ENCODE results near the gene POLG2.
"Not testable (repeated sequence)": the region's sequence is repeated elsewhere in the genome, so short reads cannot be mapped to it uniquely, and the experiment has no call there.

The POLG2 gene

DNA sequence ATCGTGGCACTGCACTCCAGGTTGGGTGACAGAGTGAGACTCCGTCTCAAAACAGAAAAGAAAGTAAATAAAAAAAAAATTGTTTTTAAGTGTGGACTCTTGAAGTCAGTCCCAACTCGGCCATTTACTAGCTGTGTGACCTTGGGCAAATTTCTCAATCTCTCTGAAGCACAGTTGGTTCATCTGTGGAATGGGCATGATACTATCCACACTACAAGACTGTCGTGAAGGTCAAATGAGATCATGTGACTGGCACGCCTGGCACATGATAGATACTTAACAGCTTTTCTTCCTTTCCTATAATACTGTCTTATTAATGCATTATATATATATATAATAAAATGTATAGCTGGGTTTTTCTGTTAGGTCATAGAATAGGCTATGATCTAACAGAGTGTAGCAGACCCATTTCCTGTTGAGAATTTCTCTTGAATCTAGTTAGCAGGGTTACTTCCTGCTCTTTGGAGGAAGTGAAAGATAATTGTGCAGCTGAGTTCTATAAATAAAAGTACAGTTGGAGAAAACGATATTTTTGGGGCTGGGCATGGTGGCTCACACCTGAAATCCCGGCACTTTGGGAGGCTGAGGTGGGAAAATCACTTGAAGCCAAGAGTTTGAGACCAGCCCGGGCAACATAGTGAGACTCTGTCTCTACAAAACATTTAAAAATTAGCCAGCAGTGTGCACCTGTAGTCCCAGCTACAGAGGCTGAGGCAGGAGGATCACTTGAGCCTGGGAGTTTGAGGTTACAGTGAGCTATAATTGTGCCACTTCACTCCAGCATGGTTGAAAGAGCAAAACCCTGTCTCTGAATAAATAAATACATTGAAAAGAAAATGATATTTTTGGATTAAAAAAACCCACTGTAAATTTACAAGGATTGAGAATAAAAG lies 40.6 kb downstream of the POLG2 start:
- H3K27me3 ChIP-seq (ENCODE audit: low read depth, low read length), result no peaks in the 10 kb centered on the region
- H3K4me1 ChIP-seq (ENCODE audit: control insufficient read depth in 1 of 2, insufficient read depth in 2 of 2, low read length in 2 of 2), result no peaks in the 10 kb centered on the region
- no peaks in the 10 kb centered on the region for H3K9me3 ChIP-seq (ENCODE audit: control insufficient read depth in 1 of 2, low read length in 2 of 2)
- no peaks in the 10 kb centered on the region for H3K36me3 ChIP-seq (ENCODE audit: control insufficient read depth in 1 of 2, insufficient read depth in 2 of 2, low read length in 2 of 2)
- no peak overlapping the region for H3K4me3 ChIP-seq (ENCODE audit: low read depth in 1 of 2, low read length in 2 of 2)
- no peak overlapping the region for H3K27ac ChIP-seq (ENCODE audit: low read length)

DNA sequence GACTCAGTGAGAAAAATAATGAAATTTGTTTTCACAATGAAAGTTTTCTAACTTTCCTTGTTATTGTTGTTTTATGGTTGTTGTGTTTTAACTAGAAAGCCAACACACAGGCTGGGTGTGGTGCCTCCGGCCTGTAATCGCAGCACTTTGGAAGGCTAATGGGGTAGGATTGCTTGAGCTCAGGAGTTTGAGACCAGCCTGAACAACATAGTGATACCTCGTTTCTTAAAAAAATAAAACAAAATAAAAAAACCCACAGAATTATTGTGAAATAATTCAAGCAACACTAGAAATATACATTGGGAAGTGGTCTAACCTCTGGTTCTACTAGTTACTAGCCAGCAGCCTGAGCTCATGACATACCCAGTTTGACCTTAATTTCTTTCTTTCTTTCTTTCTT lies 47.3 kb downstream of the POLG2 start:
- no peaks in the 10 kb centered on the region for H3K4me1 ChIP-seq (ENCODE audit: control insufficient read depth in 1 of 2, insufficient read depth in 2 of 2, low read length in 2 of 2)
- peaks cover 0 to 5% of the 10 kb centered on the region in 2 donors for H3K36me3 ChIP-seq (ENCODE audit: control insufficient read depth in 1 of 2, insufficient read depth in 2 of 2, low read length in 2 of 2)
- no peaks in the 10 kb centered on the region for H3K9me3 ChIP-seq (ENCODE audit: control insufficient read depth in 1 of 2, low read length in 2 of 2)
- H3K4me3 ChIP-seq (ENCODE audit: low read depth in 1 of 2, low read length in 2 of 2), result peak overlapping the region in 1 of 2 donors; percentile 47
- no peaks in the 10 kb centered on the region for H3K27me3 ChIP-seq (ENCODE audit: low read depth, low read length)
- H3K27ac ChIP-seq (ENCODE audit: low read length), result peak overlapping the region; percentile 85

DNA sequence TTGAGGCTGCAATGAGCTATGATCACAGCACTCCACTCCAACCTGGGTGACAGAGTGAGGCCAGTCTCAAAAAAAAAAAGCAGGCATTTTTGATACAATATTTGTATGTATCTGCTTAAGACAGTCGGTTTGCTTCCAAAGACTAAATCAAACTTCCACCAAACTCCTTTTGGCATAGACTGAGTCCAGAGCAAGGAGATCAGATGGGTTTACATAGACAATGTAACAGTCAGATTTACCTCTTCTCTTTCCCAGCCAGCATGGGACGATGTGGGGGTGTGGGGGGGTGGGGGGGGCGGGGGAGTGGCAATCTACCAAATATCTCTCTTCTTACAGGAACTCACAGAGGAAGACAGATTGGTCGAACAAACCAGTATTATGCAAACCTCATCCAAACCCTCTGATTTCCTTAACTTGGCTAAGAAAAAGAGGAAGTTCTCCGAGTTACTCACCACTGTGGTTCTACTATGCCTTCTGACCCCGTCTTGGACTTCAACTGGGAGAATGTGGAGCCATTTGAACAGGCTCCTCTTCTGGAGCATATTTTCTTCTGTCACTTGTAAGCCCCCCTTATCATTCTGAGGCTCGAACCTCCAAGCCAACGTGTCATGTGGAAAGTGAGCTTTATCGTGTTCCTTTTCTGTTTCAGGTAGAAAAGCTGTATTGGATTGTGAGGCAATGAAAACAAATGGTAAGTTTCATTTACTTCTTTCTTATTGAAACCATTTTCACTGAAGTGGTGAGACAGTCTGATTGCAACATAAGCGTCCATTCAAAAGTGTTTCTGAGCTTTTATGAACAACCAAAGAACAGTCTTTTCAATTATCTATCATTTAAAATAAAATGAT lies 48.0 kb downstream of the POLG2 start, which contains the start of gene MILR1:
Gene MILR1 (plus strand): TSS at position 451 of the 848 bp plus-strand sequence. CDS start 54 bp downstream, at position 505.
- Histone ChIP-seq H3K27ac (ENCODE audit: low read length) (peak within 1 kb of the TSS; percentile 85), H3K27me3 (ENCODE audit: low read depth, low read length) (no peaks in the 10 kb centered on the region), H3K4me1 (ENCODE audit: control insufficient read depth in 1 of 2, insufficient read depth in 2 of 2, low read length in 2 of 2) (no peaks in the 10 kb centered on the region), H3K4me3 (ENCODE audit: low read depth in 1 of 2, low read length in 2 of 2) (peak within 1 kb of the TSS in 1 of 2 donors; percentile 47), H3K36me3 (ENCODE audit: control insufficient read depth in 1 of 2, insufficient read depth in 2 of 2, low read length in 2 of 2) (peaks cover 0 to 5% of the 10 kb centered on the region in 2 donors), H3K9me3 (ENCODE audit: control insufficient read depth in 1 of 2, low read length in 2 of 2) (no peaks in the 10 kb centered on the region)

DNA sequence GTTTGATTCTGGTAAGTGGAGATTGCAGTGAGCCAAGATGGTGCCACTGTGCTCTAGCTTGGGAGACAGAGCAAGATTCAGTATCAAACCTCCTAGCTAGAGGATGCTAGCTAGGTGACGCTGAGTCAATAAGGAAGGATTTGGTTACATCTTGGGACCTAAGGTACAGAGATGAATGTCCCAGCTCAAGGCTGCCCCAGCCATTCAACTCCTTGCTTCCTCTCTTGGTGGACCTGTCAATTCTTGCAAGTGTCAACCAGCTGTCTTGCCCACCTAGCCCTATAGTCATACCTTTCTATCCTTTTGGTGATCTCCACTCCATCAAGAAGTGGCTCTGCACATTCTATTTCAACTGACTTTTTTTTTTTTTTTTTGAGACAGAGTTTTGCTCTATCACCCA lies 49.3 kb downstream of the POLG2 start:
- Histone ChIP-seq H3K36me3 (ENCODE audit: control insufficient read depth in 1 of 2, insufficient read depth in 2 of 2, low read length in 2 of 2) (peaks cover 0 to 5% of the 10 kb centered on the region in 2 donors), H3K27ac (ENCODE audit: low read length) (no peak overlapping the region), H3K4me3 (ENCODE audit: low read depth in 1 of 2, low read length in 2 of 2) (no peak overlapping the region), H3K4me1 (ENCODE audit: control insufficient read depth in 1 of 2, insufficient read depth in 2 of 2, low read length in 2 of 2) (no peaks in the 10 kb centered on the region), H3K27me3 (ENCODE audit: low read depth, low read length) (no peaks in the 10 kb centered on the region), H3K9me3 (ENCODE audit: control insufficient read depth in 1 of 2, low read length in 2 of 2) (no peaks in the 10 kb centered on the region)

DNA sequence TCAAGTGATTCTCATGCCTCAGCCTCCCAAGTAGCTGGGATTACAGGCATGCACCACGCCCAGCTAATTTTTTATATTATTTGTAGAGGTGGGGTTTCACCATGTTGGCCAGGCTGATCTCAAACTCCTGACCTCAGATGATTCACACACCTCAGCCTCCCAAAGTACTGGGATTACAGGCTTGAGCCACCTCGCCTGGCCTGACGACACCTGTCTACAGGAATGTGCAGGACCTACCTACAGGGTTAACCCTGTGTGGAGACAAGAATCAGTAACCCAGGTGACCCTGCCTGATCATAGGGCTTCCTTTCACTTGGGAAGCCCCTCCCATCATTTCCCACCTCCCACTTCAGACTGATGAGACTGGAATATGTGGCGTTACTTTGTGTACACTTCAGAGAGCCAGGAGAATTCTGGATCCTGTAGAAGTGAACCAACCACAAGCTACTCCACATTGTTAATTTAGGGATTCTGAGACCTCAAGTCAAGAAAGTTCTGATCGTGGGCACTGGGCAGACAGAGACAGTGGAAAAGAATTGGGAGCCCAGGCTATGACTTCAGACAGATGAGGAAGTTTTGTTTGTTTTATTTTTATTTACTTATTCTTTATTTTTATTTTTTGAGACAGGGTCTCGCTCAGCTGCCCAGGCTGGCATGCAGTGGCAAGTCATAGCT lies 53.6 kb downstream of the POLG2 start:
- H3K4me1 ChIP-seq (ENCODE audit: control insufficient read depth in 1 of 2, insufficient read depth in 2 of 2, low read length in 2 of 2), result no peaks in the 10 kb centered on the region
- no peaks in the 10 kb centered on the region for H3K27me3 ChIP-seq (ENCODE audit: low read depth, low read length)
- no peaks in the 10 kb centered on the region for H3K9me3 ChIP-seq (ENCODE audit: control insufficient read depth in 1 of 2, low read length in 2 of 2)
- no peak overlapping the region for H3K4me3 ChIP-seq (ENCODE audit: low read depth in 1 of 2, low read length in 2 of 2)
- no peak overlapping the region for H3K27ac ChIP-seq (ENCODE audit: low read length)
- H3K36me3 ChIP-seq (ENCODE audit: control insufficient read depth in 1 of 2, insufficient read depth in 2 of 2, low read length in 2 of 2), result no peaks in the 10 kb centered on the region

DNA sequence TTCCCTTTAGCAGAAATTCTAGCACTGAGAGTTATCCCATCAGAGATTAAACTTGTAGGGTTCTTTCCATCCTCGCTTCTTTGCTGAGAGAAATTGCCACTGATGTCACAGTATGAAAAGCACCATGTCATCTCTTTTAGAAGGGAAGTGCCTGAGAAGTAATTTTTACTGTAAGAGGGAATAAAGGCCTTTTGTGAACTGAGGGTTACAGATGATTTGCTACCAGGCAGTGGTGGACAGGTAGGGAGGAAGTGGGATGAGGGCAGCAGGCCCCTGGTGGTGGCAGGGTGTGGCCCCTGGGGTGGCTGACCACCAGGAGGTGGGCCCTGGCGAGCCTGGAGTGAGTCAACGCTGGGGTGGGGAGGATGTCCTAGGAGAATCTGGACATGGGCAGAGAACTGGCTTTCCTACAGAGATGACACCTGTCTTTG lies 54.3 kb downstream of the POLG2 start:
- H3K9me3 ChIP-seq (ENCODE audit: control insufficient read depth in 1 of 2, low read length in 2 of 2), result peaks cover 0 to 6% of the 10 kb centered on the region in 2 donors
- H3K27me3 ChIP-seq (ENCODE audit: low read depth, low read length), result no peaks in the 10 kb centered on the region
- H3K36me3 ChIP-seq (ENCODE audit: control insufficient read depth in 1 of 2, insufficient read depth in 2 of 2, low read length in 2 of 2), result no peaks in the 10 kb centered on the region
- H3K27ac ChIP-seq (ENCODE audit: low read length), result peak overlapping the region; percentile 6
- no peak overlapping the region for H3K4me3 ChIP-seq (ENCODE audit: low read depth in 1 of 2, low read length in 2 of 2)
- no peaks in the 10 kb centered on the region for H3K4me1 ChIP-seq (ENCODE audit: control insufficient read depth in 1 of 2, insufficient read depth in 2 of 2, low read length in 2 of 2)

DNA sequence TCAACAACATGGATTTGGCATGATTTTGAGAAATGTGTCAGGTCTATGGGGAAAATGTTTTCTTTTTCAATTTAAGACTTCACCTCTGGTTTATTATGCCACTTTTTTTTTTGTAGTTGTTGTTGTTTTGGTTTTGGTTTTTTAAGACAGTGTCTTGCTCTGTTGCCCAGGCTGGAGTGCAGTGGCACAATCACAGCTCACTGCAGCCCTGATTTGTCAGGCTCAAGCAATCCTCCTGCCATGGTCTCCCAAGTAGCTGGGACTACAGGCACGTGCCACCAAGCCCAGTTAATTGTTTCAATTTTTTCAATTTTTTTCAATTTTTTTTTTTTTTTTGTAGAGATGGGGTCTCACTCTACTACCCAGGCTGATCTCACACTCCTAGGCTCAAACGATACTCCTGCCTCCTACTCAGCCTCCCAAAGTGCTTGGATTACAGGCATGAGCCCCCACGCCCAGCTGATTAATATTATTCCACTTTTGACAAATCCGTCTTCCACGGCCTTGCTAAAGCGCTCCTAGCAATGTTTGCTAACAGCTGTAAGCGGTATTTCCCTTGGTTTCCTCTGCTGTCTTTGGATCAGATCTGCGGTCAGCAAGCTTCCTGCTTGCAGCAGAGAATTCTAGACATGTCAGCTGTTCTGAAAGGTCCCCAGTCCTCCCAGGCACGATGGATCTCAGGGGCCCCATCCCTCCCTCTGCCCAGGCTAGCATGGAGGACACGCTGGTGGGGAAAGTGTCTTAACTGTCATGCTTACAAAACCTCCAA lies 54.9 kb downstream of the POLG2 start:
- Histone ChIP-seq H3K4me3 (ENCODE audit: low read depth in 1 of 2, low read length in 2 of 2) (no peak overlapping the region), H3K27me3 (ENCODE audit: low read depth, low read length) (no peaks in the 10 kb centered on the region), H3K9me3 (ENCODE audit: control insufficient read depth in 1 of 2, low read length in 2 of 2) (peaks cover 0 to 12% of the 10 kb centered on the region in 2 donors), H3K27ac (ENCODE audit: low read length) (peak overlapping the region; percentile 29), H3K4me1 (ENCODE audit: control insufficient read depth in 1 of 2, insufficient read depth in 2 of 2, low read length in 2 of 2) (no peaks in the 10 kb centered on the region), H3K36me3 (ENCODE audit: control insufficient read depth in 1 of 2, insufficient read depth in 2 of 2, low read length in 2 of 2) (no peaks in the 10 kb centered on the region)

DNA sequence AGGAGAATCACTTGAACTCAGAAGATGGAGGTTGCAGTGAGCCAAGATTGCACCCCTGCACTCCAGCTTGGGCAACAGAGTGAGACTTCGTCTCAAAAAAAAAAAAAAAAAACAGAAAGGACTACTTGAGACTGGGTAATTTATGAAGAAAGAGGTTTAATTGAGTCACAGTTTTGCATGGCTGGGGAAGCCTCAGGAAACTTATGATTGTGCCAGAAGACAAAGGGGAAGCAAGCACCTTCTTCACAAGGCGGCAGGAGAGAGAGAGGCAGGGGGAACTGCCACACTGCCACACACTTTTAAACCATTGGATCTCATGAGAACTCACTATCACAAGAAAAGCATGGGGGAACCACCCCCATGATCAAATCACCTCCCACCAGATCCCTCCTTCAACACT lies 56.9 kb downstream of the POLG2 start:
- H3K4me3 ChIP-seq (ENCODE audit: low read depth in 1 of 2, low read length in 2 of 2), result no peak overlapping the region
- H3K4me1 ChIP-seq (ENCODE audit: control insufficient read depth in 1 of 2, insufficient read depth in 2 of 2, low read length in 2 of 2), result no peaks in the 10 kb centered on the region
- H3K36me3 ChIP-seq (ENCODE audit: control insufficient read depth in 1 of 2, insufficient read depth in 2 of 2, low read length in 2 of 2), result no peaks in the 10 kb centered on the region
- peaks cover 0 to 13% of the 10 kb centered on the region in 2 donors for H3K9me3 ChIP-seq (ENCODE audit: control insufficient read depth in 1 of 2, low read length in 2 of 2)
- H3K27me3 ChIP-seq (ENCODE audit: low read depth, low read length), result no peaks in the 10 kb centered on the region
- no peak overlapping the region for H3K27ac ChIP-seq (ENCODE audit: low read length)

DNA sequence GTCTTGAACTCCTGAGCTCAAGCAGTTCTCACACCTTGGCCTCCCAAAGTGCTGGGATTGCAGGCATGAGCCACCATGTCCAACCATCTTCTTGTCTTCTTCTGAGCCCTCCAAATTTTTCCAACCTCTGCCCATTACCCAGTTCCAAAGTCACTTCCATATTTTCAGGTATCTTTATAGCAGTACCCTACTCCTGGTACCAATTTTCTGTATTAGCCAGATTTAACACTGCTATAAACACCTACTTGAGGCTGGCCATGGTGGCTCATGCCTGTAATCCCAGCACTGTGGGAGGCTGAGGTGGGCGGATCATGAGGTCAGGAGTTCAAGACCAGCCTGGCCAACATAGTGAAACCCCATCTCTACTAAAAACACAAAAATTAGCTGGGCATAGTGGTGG lies 57.3 kb downstream of the POLG2 start:
- H3K36me3 ChIP-seq (ENCODE audit: control insufficient read depth in 1 of 2, insufficient read depth in 2 of 2, low read length in 2 of 2); H3K4me3 ChIP-seq (ENCODE audit: low read depth in 1 of 2, low read length in 2 of 2); H3K4me1 ChIP-seq (ENCODE audit: control insufficient read depth in 1 of 2, insufficient read depth in 2 of 2, low read length in 2 of 2); H3K27me3 ChIP-seq (ENCODE audit: low read depth, low read length); H3K27ac ChIP-seq (ENCODE audit: low read length): not testable (repeated sequence)
- peaks cover 0 to 13% of the 10 kb centered on the region in 2 donors for H3K9me3 ChIP-seq (ENCODE audit: control insufficient read depth in 1 of 2, low read length in 2 of 2)

DNA sequence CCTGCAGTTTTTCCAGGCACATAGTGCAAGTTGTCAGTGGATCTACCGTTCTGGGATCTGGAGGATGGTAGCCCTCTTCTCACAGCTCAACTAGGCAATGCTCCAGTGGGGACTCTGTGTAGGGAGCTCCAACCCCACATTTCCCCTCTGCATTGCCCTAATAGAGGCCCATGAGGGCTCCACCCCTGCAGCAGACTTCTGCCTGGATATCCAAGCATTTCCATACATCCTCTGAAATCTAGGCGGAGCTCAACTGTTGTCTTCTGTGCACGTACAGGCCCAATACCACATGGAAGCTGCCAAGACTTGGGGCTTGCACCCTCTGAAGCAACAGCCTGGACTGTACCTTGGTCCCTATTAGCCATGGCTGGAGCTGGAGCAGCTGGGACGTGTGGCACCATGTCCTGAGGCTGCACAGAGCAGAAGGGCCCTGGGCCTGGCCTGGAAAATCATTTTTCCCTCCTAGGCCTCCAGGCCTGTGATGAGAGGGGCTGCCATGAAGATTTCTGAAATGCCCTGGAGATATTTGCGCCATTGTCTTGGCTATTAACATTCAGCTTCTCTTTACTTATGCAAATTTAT lies 58.8 kb downstream of the POLG2 start:
- H3K4me3 ChIP-seq (ENCODE audit: low read depth in 1 of 2, low read length in 2 of 2), result no peak overlapping the region
- no peaks in the 10 kb centered on the region for H3K4me1 ChIP-seq (ENCODE audit: control insufficient read depth in 1 of 2, insufficient read depth in 2 of 2, low read length in 2 of 2)

More for the DNA sequence above, 58.8 kb downstream of the POLG2 start:
- H3K27ac ChIP-seq (ENCODE audit: low read length), result no peak overlapping the region
- no peaks in the 10 kb centered on the region for H3K36me3 ChIP-seq (ENCODE audit: control insufficient read depth in 1 of 2, insufficient read depth in 2 of 2, low read length in 2 of 2)
- no peaks in the 10 kb centered on the region for H3K27me3 ChIP-seq (ENCODE audit: low read depth, low read length)
- H3K9me3 ChIP-seq (ENCODE audit: control insufficient read depth in 1 of 2, low read length in 2 of 2), result peaks cover 0 to 13% of the 10 kb centered on the region in 2 donors

Measured in muscle layer of duodenum (tissue), 2 donors.